Caco-2 (cell line): ENCODE measurements around the gene CAPN5. TPM values are rescaled to one million over a fixed set of nuclear protein-coding genes. Genes with fewer than 3 reads are reported as not detected.

ENCODE experiments used
- BruUV-seq: library from RNA; stranded (reverse); fragments of 400-500 nt; replicated peaks from 2 replicates; lab custom pipeline; 2021; lab: Mats Ljungman, UMichigan
- CTCF ChIA-PET: fragments of 300-600 bp; sonication (Branson Sonifier 250); formaldehyde crosslinking; loops from one replicate; lab custom pipeline; 2022; ENCODE audit warnings: antibody characterized with exemption; lab: Charles Lee
- POLR2A ChIA-PET: fragments of 300-600 bp; sonication (Branson Sonifier 250); formaldehyde crosslinking; loops from one replicate; lab custom pipeline; 2022; ENCODE audit warnings: antibody characterized with exemption; lab: Charles Lee
- DNase-seq, 2 experiments: peaks; one replicate each; pipeline versions ENCODE4 v3.0.0 to v3.0.0-alpha.2; 2020 to 2022
- H3K27me3 ChIP-seq: replicated peaks from 2 replicates; pipeline ENCODE4 v1.6.0; 2011; ENCODE audit warnings: low read length; ENCODE audit not compliant: control insufficient read depth, insufficient read depth
- H3K36me3 ChIP-seq: 2 replicates; pipeline ENCODE4 v1.5.1; 2011; ENCODE audit warnings: low read length; ENCODE audit not compliant: control insufficient read depth, insufficient read depth
- H3K4me1 ChIP-seq: fragments of 250-450 bp; sonication (Bioruptor Pico); 2 replicates; pipeline ENCODE4 v1.5.1; 2020; ENCODE audit warnings: mild to moderate bottlenecking
- H3K4me3 ChIP-seq: 2 replicates; pipeline ENCODE4 v1.5.1; 2011; ENCODE audit warnings: low read depth, mild to moderate bottlenecking, control low read depth, low read length
- H3K9me3 ChIP-seq: fragments of 250-450 bp; sonication (Bioruptor Pico); 2 replicates; pipeline ENCODE4 v1.5.1; 2020; ENCODE audit warnings: mild to moderate bottlenecking, moderate library complexity
- H3K27ac Mint-ChIP-seq: one replicate; pipeline ENCODE4 v1.8.0; 2022; ENCODE audit warnings: mixed read lengths; ENCODE audit not compliant: unreplicated experiment
- H3K27me3 Mint-ChIP-seq: one replicate; pipeline ENCODE4 v1.8.0; 2022; ENCODE audit warnings: mixed read lengths; ENCODE audit not compliant: insufficient read depth, unreplicated experiment
- H3K36me3 Mint-ChIP-seq: one replicate; pipeline ENCODE4 v1.8.0; 2022; ENCODE audit warnings: mild to moderate bottlenecking, mixed read lengths; ENCODE audit not compliant: insufficient read depth, unreplicated experiment
- H3K4me1 Mint-ChIP-seq: one replicate; pipeline ENCODE4 v1.8.0; 2022; ENCODE audit warnings: low read depth, mixed read lengths; ENCODE audit not compliant: unreplicated experiment
- H3K4me3 Mint-ChIP-seq: one replicate; pipeline ENCODE4 v1.8.0; 2022; ENCODE audit warnings: mild to moderate bottlenecking, moderate library complexity, mixed read lengths; ENCODE audit not compliant: unreplicated experiment
- H3K9me3 Mint-ChIP-seq: one replicate; pipeline ENCODE4 v1.8.0; 2022; ENCODE audit warnings: mixed read lengths; ENCODE audit not compliant: unreplicated experiment
- intact Hi-C: fragments of 100-400 bp; cut with micrococcal nuclease; formaldehyde crosslinking; loops from one replicate; pipeline ENCODE4 v1.10.0; 2022; ENCODE audit not compliant: unreplicated experiment
- total RNA-seq: library from RNA; stranded (reverse); gene quantifications from 2 replicates; pipeline ENCODE4 v1.2.3, GENCODE V29; 2022
- TF ChIP-seq, protein P1 (sequence below), 2 experiments: fragments of 200-600 bp in 1 of 2; IDR thresholded peaks; 1 replicate in 1 of 2; 2 replicates in 1 of 2; pipeline versions ENCODE4 v1.5.1 to v1.8.0; 2011 to 2022; ENCODE audit warnings: antibody characterized with exemption in 1 of 2, control low read depth in 1 of 2, inconsistent platforms in 1 of 2, low read depth in 1 of 2, low read length in 1 of 2, mild to moderate bottlenecking in 1 of 2, moderate library complexity in 1 of 2; ENCODE audit not compliant: insufficient read depth in 1 of 2, severe bottlenecking in 1 of 2, unreplicated experiment in 1 of 2

The CAPN5 gene
- total RNA-seq, 1 experiment from 2014 or later = 21.2 TPM

DNA sequence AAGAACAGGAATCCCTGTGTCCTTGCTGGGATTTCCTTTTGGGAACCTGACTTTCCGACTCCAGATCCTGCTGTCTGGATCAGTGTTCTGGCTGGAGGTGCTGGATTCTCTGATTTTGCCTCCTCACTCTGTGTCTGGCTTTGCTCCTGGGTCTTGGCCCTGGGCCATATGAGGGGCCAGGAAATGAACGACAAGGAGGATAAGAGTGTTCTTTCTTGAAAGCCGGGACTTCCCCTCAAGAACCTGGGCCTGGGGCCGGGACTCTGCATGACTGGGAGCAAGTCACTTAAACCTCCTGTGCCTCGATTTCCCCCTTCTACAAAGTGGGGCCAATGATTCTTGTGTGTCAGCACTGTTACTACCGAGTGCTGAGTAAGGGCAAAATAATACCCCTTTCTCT is 58.4 kb downstream of the CAPN5 start:
- ChIA-PET POLR2A (no interaction called here), CTCF (no interaction called here)
- TF ChIP-seq, protein P1, sequence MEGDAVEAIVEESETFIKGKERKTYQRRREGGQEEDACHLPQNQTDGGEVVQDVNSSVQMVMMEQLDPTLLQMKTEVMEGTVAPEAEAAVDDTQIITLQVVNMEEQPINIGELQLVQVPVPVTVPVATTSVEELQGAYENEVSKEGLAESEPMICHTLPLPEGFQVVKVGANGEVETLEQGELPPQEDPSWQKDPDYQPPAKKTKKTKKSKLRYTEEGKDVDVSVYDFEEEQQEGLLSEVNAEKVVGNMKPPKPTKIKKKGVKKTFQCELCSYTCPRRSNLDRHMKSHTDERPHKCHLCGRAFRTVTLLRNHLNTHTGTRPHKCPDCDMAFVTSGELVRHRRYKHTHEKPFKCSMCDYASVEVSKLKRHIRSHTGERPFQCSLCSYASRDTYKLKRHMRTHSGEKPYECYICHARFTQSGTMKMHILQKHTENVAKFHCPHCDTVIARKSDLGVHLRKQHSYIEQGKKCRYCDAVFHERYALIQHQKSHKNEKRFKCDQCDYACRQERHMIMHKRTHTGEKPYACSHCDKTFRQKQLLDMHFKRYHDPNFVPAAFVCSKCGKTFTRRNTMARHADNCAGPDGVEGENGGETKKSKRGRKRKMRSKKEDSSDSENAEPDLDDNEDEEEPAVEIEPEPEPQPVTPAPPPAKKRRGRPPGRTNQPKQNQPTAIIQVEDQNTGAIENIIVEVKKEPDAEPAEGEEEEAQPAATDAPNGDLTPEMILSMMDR (IDR thresholded peaks at IDR 0.05; ENCODE audit: insufficient read depth in 1 of 2, low read depth in 1 of 2, low read length in 1 of 2, severe bottlenecking in 1 of 2, unreplicated experiment in 1 of 2) = no peak
- no peaks in the 10 kb centered on the region for H3K9me3 Mint-ChIP-seq
- H3K36me3 Mint-ChIP-seq = peaks cover 17% of the 10 kb centered on the region
- peaks cover 19% of the 10 kb centered on the region for H3K4me1 Mint-ChIP-seq
- no TSS peak for BruUV-seq
- no peak for DNase-seq
- H3K4me3 Mint-ChIP-seq = no peak overlapping the region
- Histone ChIP-seq H3K36me3 (no peaks in the 10 kb centered on the region), H3K4me1 (peaks cover 10% of the 10 kb centered on the region), H3K4me3 (no peak overlapping the region), H3K9me3 (no peaks in the 10 kb centered on the region), H3K27me3 (no peaks in the 10 kb centered on the region)
- no peak overlapping the region for H3K27ac Mint-ChIP-seq
- intact Hi-C loops = loop anchor here (5.0 kb wide), 5 partner anchors 47 to 497 kb away; partner anchors contain the start of gene PAK1
- no peaks in the 10 kb centered on the region for H3K27me3 Mint-ChIP-seq

DNA sequence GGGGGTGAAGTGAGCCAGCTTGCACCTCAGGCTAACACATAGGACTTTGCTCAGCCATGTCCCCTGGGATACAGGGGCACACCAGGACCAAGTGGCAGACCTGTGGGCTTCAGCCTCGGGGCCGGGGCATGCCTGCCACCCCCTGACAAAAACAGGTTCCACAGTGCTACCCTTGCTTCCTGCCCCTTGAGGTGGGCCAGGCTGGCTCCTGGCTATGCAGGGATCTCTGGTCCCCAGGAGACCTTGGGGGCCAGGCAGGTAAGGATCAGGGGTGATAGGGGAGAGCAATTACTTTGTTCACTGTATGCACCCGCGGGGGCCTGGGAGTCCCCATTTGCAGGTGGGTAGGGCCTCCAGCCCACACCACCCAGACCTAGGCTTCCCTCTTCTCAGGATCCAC is 58.9 kb downstream of the CAPN5 start:
- peaks cover 17% of the 10 kb centered on the region for H3K36me3 Mint-ChIP-seq
- H3K9me3 Mint-ChIP-seq = no peaks in the 10 kb centered on the region
- Histone ChIP-seq H3K4me1 (peaks cover 10% of the 10 kb centered on the region), H3K9me3 (no peaks in the 10 kb centered on the region), H3K4me3 (no peak overlapping the region), H3K27me3 (no peaks in the 10 kb centered on the region), H3K36me3 (no peaks in the 10 kb centered on the region)
- ChIA-PET POLR2A (no interaction called here), CTCF (interaction anchor here (3.3 kb wide), 1 partner anchor 62 kb away, joined by 116 read pairs; no protein-coding TSS in a partner anchor)
- no TSS peak for BruUV-seq
- peaks cover 19% of the 10 kb centered on the region for H3K4me1 Mint-ChIP-seq
- H3K4me3 Mint-ChIP-seq = no peak overlapping the region
- intact Hi-C loops = loop anchor here (5.0 kb wide), 5 partner anchors 47 to 497 kb away; partner anchors contain the start of gene PAK1
- no peak overlapping the region for H3K27ac Mint-ChIP-seq
- no peaks in the 10 kb centered on the region for H3K27me3 Mint-ChIP-seq
- TF ChIP-seq, protein P1 (IDR thresholded peaks at IDR 0.05; ENCODE audit: insufficient read depth in 1 of 2, low read depth in 1 of 2, low read length in 1 of 2, severe bottlenecking in 1 of 2, unreplicated experiment in 1 of 2) = no peak
- DNase-seq = no peak

DNA sequence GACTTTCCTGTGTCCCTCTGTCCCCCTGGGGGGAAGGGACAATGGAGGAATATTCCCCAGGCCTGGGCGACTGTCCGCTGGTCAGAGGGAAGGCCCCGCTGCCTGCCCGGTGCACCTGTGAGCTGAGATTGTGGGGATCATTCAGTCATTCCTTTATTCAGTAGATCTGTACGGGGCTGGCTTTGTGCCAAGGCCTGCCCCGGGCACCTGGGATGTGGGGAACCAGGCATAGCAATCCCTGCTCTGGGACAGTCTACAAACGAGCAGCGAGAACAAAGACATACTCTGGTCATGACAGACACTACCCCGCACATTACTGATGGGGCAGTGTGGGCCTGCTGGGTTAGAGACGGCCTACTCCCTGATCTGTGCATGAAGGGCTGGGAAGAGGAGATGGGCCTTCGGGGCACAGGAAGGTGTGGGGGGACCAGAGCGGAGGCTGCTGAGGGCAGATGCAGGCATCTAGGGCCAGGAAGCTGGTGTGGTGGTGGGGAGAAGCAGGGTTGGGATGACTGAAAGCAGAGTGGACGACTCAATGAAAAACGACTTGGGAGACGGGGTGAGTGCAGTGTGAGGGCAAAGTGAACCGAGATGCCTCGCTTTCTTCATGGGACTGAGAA is 59.5 kb downstream of the CAPN5 start:
- intact Hi-C loops = loop anchor here (5.0 kb wide), 5 partner anchors 46 to 496 kb away; partner anchors contain the start of gene PAK1

More for the DNA sequence above, 59.5 kb downstream of the CAPN5 start:
- H3K4me3 ChIP-seq = no peak overlapping the region
- TF ChIP-seq, protein P1 (IDR thresholded peaks at IDR 0.05; ENCODE audit: insufficient read depth in 1 of 2, low read depth in 1 of 2, low read length in 1 of 2, severe bottlenecking in 1 of 2, unreplicated experiment in 1 of 2) = no peak
- ChIA-PET CTCF (interaction anchor here (0.9 to 3.3 kb wide), 16 partner anchors 11 to 432 kb away, joined by 3 to 116 read pairs (median 10); no protein-coding TSS in a partner anchor), POLR2A (interaction anchor here (0.5 to 1.3 kb wide), 2 partner anchors 60 to 79 kb away, joined by 3 read pairs; no protein-coding TSS in a partner anchor)
- H3K27me3 ChIP-seq = no peaks in the 10 kb centered on the region
- Mint-ChIP-seq H3K27ac (no peak overlapping the region), H3K9me3 (no peaks in the 10 kb centered on the region), H3K4me1 (peaks cover 19% of the 10 kb centered on the region), H3K4me3 (peak overlapping the region; percentile 69), H3K36me3 (peaks cover 17% of the 10 kb centered on the region), H3K27me3 (no peaks in the 10 kb centered on the region)
- H3K4me1 ChIP-seq = peaks cover 10% of the 10 kb centered on the region
- H3K9me3 ChIP-seq = no peaks in the 10 kb centered on the region
- no peaks in the 10 kb centered on the region for H3K36me3 ChIP-seq
- no TSS peak for BruUV-seq
- DNase-seq = no peak
